ENCODE measurements around the gene FUT8.
"Not testable (repeated sequence)": the region's sequence is repeated elsewhere in the genome, so short reads cannot be mapped to it uniquely, and the experiment has no call there.

FUT8 gene

DNA sequence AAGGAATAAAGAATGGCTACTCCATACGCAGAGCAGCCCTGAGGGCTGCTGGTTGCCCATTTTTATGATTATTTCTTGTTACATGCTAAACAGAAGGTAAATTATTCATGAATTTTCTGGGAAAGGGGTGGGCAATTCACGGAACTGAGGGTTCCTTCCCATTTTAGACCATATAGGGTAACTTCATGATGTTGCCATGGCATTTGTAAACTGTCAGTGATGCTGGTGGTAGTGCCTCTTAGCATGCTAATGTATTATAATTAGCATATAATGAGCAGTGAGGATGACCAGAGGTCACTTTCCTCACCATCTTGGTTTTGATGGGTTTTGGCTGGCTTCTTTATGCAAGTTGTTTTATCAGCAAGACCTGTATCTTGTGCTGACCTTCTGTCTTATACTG, 273.0 kb downstream of the FUT8 start:
- no peak for ATAC-seq

DNA sequence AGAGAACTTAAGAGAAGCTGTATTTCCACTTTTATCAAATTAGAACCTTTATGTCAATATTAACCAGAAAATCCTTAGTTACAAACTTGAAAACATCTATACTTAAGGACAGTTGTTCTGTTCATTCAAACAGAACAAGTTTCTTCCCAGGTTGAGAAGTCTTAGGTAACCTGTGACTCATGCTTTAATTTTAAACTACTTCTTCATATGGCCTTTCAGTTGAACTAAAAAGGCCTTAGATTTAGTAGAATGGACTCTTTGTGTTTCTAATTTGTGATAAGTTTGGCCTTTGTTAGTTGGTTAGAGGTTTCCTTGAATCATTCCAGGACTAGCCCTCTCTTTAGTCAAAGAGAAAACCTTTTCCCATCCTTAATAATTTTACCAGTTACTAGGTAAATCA, 274.2 kb downstream of the FUT8 start:
- TF ChIP-seq ZNF565 (CRISPR knock-in tag; conservative IDR thresholded peaks at IDR 0.05; ENCODE audit: low read depth) (no peak), ZFP3 (CRISPR knock-in tag; IDR thresholded peaks at IDR 0.05) (no peak), ISL1 (CRISPR knock-in tag; IDR thresholded peaks at IDR 0.05) (no peak), ESRRG (CRISPR knock-in tag; IDR thresholded peaks at IDR 0.05) (no peak), OSR1 (CRISPR knock-in tag; IDR thresholded peaks at IDR 0.05) (no peak), BACH2 (CRISPR knock-in tag; IDR thresholded peaks at IDR 0.05; ENCODE audit: borderline replicate concordance) (no peak), TOX (CRISPR knock-in tag; IDR thresholded peaks at IDR 0.05; ENCODE audit: borderline replicate concordance) (no peak), ZC3H10 (CRISPR knock-in tag; IDR thresholded peaks at IDR 0.05) (no peak), ARNTL (CRISPR knock-in tag; IDR thresholded peaks at IDR 0.05; ENCODE audit: borderline replicate concordance, low read depth) (no peak)
- TF ChIP-seq, protein P1, sequence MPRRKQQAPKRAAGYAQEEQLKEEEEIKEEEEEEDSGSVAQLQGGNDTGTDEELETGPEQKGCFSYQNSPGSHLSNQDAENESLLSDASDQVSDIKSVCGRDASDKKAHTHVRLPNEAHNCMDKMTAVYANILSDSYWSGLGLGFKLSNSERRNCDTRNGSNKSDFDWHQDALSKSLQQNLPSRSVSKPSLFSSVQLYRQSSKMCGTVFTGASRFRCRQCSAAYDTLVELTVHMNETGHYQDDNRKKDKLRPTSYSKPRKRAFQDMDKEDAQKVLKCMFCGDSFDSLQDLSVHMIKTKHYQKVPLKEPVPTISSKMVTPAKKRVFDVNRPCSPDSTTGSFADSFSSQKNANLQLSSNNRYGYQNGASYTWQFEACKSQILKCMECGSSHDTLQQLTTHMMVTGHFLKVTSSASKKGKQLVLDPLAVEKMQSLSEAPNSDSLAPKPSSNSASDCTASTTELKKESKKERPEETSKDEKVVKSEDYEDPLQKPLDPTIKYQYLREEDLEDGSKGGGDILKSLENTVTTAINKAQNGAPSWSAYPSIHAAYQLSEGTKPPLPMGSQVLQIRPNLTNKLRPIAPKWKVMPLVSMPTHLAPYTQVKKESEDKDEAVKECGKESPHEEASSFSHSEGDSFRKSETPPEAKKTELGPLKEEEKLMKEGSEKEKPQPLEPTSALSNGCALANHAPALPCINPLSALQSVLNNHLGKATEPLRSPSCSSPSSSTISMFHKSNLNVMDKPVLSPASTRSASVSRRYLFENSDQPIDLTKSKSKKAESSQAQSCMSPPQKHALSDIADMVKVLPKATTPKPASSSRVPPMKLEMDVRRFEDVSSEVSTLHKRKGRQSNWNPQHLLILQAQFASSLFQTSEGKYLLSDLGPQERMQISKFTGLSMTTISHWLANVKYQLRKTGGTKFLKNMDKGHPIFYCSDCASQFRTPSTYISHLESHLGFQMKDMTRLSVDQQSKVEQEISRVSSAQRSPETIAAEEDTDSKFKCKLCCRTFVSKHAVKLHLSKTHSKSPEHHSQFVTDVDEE (CRISPR knock-in tag; IDR thresholded peaks at IDR 0.05), result no peak
- TF ChIP-seq, protein P2, sequence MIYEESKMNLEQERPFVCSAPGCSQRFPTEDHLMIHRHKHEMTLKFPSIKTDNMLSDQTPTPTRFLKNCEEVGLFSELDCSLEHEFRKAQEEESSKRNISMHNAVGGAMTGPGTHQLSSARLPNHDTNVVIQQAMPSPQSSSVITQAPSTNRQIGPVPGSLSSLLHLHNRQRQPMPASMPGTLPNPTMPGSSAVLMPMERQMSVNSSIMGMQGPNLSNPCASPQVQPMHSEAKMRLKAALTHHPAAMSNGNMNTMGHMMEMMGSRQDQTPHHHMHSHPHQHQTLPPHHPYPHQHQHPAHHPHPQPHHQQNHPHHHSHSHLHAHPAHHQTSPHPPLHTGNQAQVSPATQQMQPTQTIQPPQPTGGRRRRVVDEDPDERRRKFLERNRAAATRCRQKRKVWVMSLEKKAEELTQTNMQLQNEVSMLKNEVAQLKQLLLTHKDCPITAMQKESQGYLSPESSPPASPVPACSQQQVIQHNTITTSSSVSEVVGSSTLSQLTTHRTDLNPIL (CRISPR knock-in tag; IDR thresholded peaks at IDR 0.05; ENCODE audit: low read depth), result no peak
- TF ChIP-seq, protein P3, sequence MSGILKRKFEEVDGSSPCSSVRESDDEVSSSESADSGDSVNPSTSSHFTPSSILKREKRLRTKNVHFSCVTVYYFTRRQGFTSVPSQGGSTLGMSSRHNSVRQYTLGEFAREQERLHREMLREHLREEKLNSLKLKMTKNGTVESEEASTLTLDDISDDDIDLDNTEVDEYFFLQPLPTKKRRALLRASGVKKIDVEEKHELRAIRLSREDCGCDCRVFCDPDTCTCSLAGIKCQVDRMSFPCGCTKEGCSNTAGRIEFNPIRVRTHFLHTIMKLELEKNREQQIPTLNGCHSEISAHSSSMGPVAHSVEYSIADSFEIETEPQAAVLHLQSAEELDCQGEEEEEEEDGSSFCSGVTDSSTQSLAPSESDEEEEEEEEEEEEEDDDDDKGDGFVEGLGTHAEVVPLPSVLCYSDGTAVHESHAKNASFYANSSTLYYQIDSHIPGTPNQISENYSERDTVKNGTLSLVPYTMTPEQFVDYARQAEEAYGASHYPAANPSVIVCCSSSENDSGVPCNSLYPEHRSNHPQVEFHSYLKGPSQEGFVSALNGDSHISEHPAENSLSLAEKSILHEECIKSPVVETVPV (CRISPR knock-in tag; IDR thresholded peaks at IDR 0.05), result no peak
- ATAC-seq, result no peak

More for the DNA sequence above, 273.0 kb downstream of the FUT8 start:
- TF ChIP-seq RARB (CRISPR knock-in tag; IDR thresholded peaks at IDR 0.05), result no peak
- no peak for TF ChIP-seq ZNF70 (CRISPR knock-in tag; IDR thresholded peaks at IDR 0.05)
- TF ChIP-seq BACH2 (CRISPR knock-in tag; IDR thresholded peaks at IDR 0.05; ENCODE audit: borderline replicate concordance), result no peak
- TF ChIP-seq ZNF565 (CRISPR knock-in tag; conservative IDR thresholded peaks at IDR 0.05; ENCODE audit: low read depth), result no peak
- TF ChIP-seq PPARA (CRISPR knock-in tag; IDR thresholded peaks at IDR 0.05; ENCODE audit: borderline replicate concordance), result no peak
- TF ChIP-seq ZNF8 (CRISPR knock-in tag; IDR thresholded peaks at IDR 0.05), result no peak
- TF ChIP-seq, protein P1 (CRISPR knock-in tag; IDR thresholded peaks at IDR 0.05), result no peak
- TF ChIP-seq TCF4 (CRISPR knock-in tag; IDR thresholded peaks at IDR 0.05; ENCODE audit: borderline replicate concordance), result no peak
- TF ChIP-seq ESRRG (CRISPR knock-in tag; IDR thresholded peaks at IDR 0.05), result no peak
- TF ChIP-seq ZFP30 (CRISPR knock-in tag; IDR thresholded peaks at IDR 0.05), result no peak

DNA sequence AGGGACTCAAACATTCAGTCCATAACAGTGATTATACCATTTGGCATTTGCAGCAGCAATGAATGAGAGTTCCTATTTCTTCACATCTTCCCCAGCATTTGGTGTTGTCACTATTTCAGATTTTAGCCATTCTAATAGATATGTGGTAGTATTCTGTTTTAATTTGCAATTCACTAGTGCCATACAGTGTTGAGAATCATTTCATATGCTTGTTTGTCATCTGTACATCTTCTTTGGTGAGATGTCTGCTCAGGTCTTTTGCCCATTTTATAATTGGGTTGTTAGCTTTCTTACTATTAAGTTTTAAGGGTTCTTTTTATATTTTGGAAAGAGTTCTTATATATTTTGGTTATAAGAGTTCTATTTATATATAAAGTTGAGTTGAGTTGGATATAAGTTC, 276.5 kb downstream of the FUT8 start:
- ATAC-seq, result no peak
- TF ChIP-seq TOX (CRISPR knock-in tag; IDR thresholded peaks at IDR 0.05; ENCODE audit: borderline replicate concordance) (no peak), ZFP3 (CRISPR knock-in tag; IDR thresholded peaks at IDR 0.05) (no peak), RARB (CRISPR knock-in tag; IDR thresholded peaks at IDR 0.05) (no peak), CSDC2 (CRISPR knock-in tag; IDR thresholded peaks at IDR 0.05) (no peak), ZNF70 (CRISPR knock-in tag; IDR thresholded peaks at IDR 0.05) (no peak), ESRRG (CRISPR knock-in tag; IDR thresholded peaks at IDR 0.05) (no peak), ZNF8 (CRISPR knock-in tag; IDR thresholded peaks at IDR 0.05) (no peak), PPARA (CRISPR knock-in tag; IDR thresholded peaks at IDR 0.05; ENCODE audit: borderline replicate concordance) (no peak)

DNA sequence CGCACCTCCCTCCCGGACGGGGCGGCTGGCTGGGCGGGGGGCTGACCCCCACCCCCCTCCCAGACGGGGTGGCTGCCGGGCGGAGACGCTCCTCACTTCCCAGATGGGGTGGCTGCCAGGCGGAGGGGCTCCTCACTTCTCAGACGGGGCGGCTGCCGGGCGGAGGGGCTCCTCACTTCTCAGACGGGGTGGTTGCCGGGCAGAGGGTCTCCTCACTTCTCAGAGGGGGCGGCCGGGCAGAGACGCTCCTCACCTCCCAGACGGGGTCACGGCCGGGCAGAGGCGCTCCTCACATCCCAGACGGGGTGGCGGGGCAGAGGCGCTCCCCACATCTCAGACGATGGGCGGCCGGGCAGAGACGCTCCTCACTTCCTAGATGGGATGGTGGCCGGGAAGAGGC, 280.0 kb downstream of the FUT8 start:
- not testable (repeated sequence) for ATAC-seq
